Calu3 (cell line): ENCODE measurements around the gene CMC2. TPM values are rescaled to one million over a fixed set of nuclear protein-coding genes. Genes with fewer than 3 reads are reported as not detected.

Source experiments
- BruUV-seq: library from RNA; stranded (reverse); fragments of 400-500 nt; replicated peaks from 2 replicates; lab custom pipeline; 2021; lab: Mats Ljungman, UMichigan
- CTCF ChIA-PET: fragments of 300-600 bp; sonication (Branson Sonifier 250); formaldehyde crosslinking; loops from one replicate; lab custom pipeline; 2022; ENCODE audit warnings: antibody characterized with exemption; lab: Charles Lee
- DNase-seq: peaks from one replicate; pipeline ENCODE4 v3.0.0; 2022
- H3K27ac Mint-ChIP-seq: one replicate; pipeline ENCODE4 v1.8.0; 2022; ENCODE audit warnings: mixed read lengths; ENCODE audit not compliant: unreplicated experiment
- H3K27me3 Mint-ChIP-seq: one replicate; pipeline ENCODE4 v1.8.0; 2022; ENCODE audit warnings: mixed read lengths; ENCODE audit not compliant: unreplicated experiment
- H3K36me3 Mint-ChIP-seq: one replicate; pipeline ENCODE4 v1.8.0; 2022; ENCODE audit warnings: mild to moderate bottlenecking, moderate library complexity, mixed read lengths; ENCODE audit not compliant: insufficient read depth, unreplicated experiment
- H3K4me1 Mint-ChIP-seq: one replicate; pipeline ENCODE4 v1.8.0; 2022; ENCODE audit warnings: mild to moderate bottlenecking, low read depth, mixed read lengths; ENCODE audit not compliant: unreplicated experiment
- H3K4me3 Mint-ChIP-seq: one replicate; pipeline ENCODE4 v1.8.0; 2022; ENCODE audit warnings: mild to moderate bottlenecking, low read depth, moderate library complexity, mixed read lengths; ENCODE audit not compliant: unreplicated experiment
- H3K9me3 Mint-ChIP-seq: one replicate; pipeline ENCODE4 v1.8.0; 2022; ENCODE audit warnings: low read depth, mixed read lengths; ENCODE audit not compliant: unreplicated experiment
- intact Hi-C: fragments of 100-400 bp; cut with micrococcal nuclease; formaldehyde crosslinking; loops from one replicate; pipeline ENCODE4 v1.10.0; 2022; ENCODE audit not compliant: unreplicated experiment
- total RNA-seq: library from RNA; stranded (reverse); gene quantifications from 2 replicates; pipeline ENCODE4 v1.2.3, GENCODE V29; 2022
- TF ChIP-seq, protein P1 (sequence below): fragments of 200-600 bp; IDR thresholded peaks from one replicate; pipeline ENCODE4 v1.8.0; 2022; ENCODE audit warnings: antibody characterized with exemption; ENCODE audit not compliant: unreplicated experiment

CMC2 gene
- total RNA-seq, 1 experiment from 2014 or later, result 123 TPM

DNA sequence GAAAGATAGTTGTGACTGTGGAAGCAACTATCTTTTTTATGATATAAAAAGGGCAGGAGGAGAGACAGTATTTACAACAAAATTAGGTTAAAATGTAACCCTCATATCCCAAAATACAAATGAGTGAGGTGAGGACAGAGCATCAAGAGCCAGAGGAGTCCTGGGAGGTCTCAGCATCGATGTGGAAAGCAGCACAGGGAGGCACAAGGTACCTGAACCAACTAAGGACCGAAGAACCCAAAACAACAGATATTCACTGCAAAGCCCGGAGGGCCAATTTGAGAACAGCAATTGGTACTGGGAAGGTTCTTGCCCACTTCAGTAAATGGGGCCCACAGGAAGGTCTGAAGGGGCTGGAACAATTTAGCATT lies 37.6 kb downstream of the CMC2 start:
- peak overlapping the region; percentile 87 for H3K27ac Mint-ChIP-seq
- H3K36me3 Mint-ChIP-seq, result peaks cover 25% of the 10 kb centered on the region
- no peaks in the 10 kb centered on the region for H3K9me3 Mint-ChIP-seq
- BruUV-seq, result no TSS peak
- intact Hi-C loops, result no loop called here
- H3K27me3 Mint-ChIP-seq, result no peaks in the 10 kb centered on the region
- peak overlapping the region; percentile 27 for H3K4me3 Mint-ChIP-seq
- no peak for DNase-seq
- TF ChIP-seq, protein P1, sequence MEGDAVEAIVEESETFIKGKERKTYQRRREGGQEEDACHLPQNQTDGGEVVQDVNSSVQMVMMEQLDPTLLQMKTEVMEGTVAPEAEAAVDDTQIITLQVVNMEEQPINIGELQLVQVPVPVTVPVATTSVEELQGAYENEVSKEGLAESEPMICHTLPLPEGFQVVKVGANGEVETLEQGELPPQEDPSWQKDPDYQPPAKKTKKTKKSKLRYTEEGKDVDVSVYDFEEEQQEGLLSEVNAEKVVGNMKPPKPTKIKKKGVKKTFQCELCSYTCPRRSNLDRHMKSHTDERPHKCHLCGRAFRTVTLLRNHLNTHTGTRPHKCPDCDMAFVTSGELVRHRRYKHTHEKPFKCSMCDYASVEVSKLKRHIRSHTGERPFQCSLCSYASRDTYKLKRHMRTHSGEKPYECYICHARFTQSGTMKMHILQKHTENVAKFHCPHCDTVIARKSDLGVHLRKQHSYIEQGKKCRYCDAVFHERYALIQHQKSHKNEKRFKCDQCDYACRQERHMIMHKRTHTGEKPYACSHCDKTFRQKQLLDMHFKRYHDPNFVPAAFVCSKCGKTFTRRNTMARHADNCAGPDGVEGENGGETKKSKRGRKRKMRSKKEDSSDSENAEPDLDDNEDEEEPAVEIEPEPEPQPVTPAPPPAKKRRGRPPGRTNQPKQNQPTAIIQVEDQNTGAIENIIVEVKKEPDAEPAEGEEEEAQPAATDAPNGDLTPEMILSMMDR, result no peak
- peaks cover 19% of the 10 kb centered on the region for H3K4me1 Mint-ChIP-seq
- CTCF ChIA-PET, result interaction anchor here (0.6 to 1.1 kb wide), 3 partner anchors 8 to 25 kb away, joined by 3 read pairs; no protein-coding TSS in a partner anchor

DNA sequence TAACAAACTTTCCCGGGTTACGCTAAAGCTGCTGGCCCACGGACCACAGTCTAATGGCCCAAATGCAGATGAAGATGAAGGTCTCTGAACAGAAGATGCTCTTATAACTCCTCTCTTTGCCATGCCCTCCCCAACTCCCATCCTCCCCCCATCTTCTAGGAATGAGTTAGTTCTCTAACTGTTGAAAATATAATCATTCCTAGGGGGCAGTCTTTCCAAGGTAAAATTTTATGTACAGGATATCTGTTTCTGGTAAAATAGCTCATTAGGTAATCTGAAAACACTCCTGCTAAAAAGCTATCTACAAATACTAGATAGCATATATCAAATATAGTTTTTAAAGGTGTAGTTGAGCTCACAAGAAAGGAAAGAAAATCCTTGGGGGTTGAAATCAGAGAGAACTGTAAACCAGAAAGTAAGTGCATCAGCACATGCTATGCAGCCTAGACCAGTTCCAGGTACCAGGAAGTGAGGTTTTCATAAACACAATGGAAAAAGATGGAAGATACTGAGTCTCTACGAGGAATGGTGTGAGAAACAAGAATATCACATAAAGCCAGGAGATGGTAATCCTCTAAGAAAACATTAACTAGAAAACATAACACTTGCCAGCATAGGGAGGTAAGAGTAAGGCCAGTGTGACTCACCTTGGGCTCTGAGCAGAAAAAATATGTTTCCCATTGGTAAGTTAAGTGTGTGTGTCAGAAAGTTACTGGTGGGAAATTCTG lies 38.1 kb downstream of the CMC2 start:
- Mint-ChIP-seq H3K27ac (peak overlapping the region; percentile 87), H3K4me1 (peaks cover 17% of the 10 kb centered on the region), H3K27me3 (no peaks in the 10 kb centered on the region), H3K9me3 (no peaks in the 10 kb centered on the region), H3K4me3 (peak overlapping the region; percentile 27), H3K36me3 (peaks cover 25% of the 10 kb centered on the region)
- intact Hi-C loops, result no loop called here
- DNase-seq, result peak; percentile 41
- TF ChIP-seq, protein P1, result peak; percentile 14
- CTCF ChIA-PET, result interaction anchor here (0.6 to 1.1 kb wide), 4 partner anchors 8 to 67 kb away, joined by 3 to 4 read pairs (median 3); partner anchors contain the start of gene ATMIN
- no TSS peak for BruUV-seq

DNA sequence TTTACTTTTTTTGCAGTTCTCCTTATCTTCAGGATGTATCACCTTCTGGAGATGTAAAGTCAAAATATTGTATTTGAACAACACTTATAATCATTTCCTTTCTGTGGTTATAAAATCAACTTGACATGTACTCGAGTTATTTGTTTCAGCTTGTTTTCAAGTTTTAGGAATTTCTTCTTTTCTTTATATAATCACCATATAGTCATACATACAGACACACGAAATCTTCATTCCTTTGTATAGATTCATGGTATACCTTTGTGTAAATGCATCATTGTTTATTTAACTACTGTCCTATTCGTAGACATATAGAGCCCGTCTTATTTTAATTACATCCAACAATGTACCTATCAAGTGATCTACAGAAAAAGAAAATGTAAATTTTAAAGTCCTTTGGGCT lies 40.1 kb downstream of the CMC2 start:
- CTCF ChIA-PET, result no interaction called here
- Mint-ChIP-seq H3K9me3 (no peaks in the 10 kb centered on the region), H3K27ac (no peak overlapping the region), H3K4me3 (no peak overlapping the region), H3K27me3 (no peaks in the 10 kb centered on the region), H3K36me3 (peaks cover 25% of the 10 kb centered on the region), H3K4me1 (peaks cover 17% of the 10 kb centered on the region)
- TF ChIP-seq, protein P1, result no peak
- no peak for DNase-seq
- intact Hi-C loops, result no loop called here
- BruUV-seq, result no TSS peak

DNA sequence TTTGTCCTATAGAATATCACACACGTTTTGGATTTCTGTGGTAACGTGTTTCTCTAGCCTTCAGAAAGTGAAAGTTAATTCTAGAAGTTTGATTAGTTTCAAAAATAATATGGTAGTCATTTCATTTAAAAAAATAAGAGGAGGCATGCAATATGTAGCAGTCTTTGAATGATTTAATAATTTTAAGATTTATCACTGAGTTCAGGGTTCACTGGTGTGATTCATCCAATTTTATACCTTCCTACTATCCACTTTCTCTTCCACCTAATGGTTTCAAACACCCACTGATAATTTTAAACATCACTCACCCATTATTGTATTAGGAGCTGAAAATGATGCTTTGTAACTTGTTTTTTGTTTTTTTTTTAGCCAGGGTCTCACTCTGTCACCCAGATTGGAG lies 42.3 kb downstream of the CMC2 start:
- Mint-ChIP-seq H3K4me1 (peaks cover 13% of the 10 kb centered on the region), H3K9me3 (peaks cover 10% of the 10 kb centered on the region), H3K27me3 (no peaks in the 10 kb centered on the region), H3K27ac (no peak overlapping the region), H3K36me3 (peaks cover 23% of the 10 kb centered on the region), H3K4me3 (no peak overlapping the region)
- DNase-seq, result no peak
- intact Hi-C loops, result no loop called here
- CTCF ChIA-PET, result interaction anchor here (0.7 kb wide), 1 partner anchor 115 kb away, joined by 5 read pairs; no protein-coding TSS in a partner anchor
- TF ChIP-seq, protein P1, result no peak
- no TSS peak for BruUV-seq
